ENCODE data around the gene KEAP1. TPM values are rescaled to one million over a fixed set of nuclear protein-coding genes. Genes with fewer than 3 reads are reported as not detected.

KEAP1 gene
- total and polyA plus RNA-seq, 9 of the 15 experiments (the other 6 are each of a cell fraction or from before 2014, with no cell fraction given): 2.1 to 95.6 (median 64.3) TPM

- Histone ChIP-seq H3K9me1 (ENCODE audit: control insufficient read depth, insufficient read depth, low read length) (no peaks in the 10 kb centered on the region), H3K4me3 (no peak overlapping the region), H3K9me3 (replicated peaks; ENCODE audit: control insufficient read depth, insufficient read depth, low read depth, low read length) (no peaks in the 10 kb centered on the region), H3K4me2 (ENCODE audit: insufficient read depth, low read length) (no peak overlapping the region), H4K20me1 (replicated peaks; ENCODE audit: control insufficient read depth, insufficient read depth, low read length) (peaks cover 10% of the 10 kb centered on the region), H3K27me3 (ENCODE audit: control insufficient read depth in 2 of 2, insufficient read depth in 2 of 2, low read length in 2 of 2) (no peaks in the 10 kb centered on the region), H3K4me1 (replicated peaks in 1 of 2; ENCODE audit: control insufficient read depth in 2 of 2, insufficient read depth in 2 of 2, low read length in 2 of 2) (peaks cover 0 to 6% of the 10 kb centered on the region in 2 experiments; a peak in 2 of 5 replicates), H3K79me2 (ENCODE audit: control insufficient read depth, insufficient read depth, low read length) (peaks cover 14% of the 10 kb centered on the region), H3K9ac (ENCODE audit: insufficient read depth in 1 of 2, low read depth in 2 of 2, low read length in 2 of 2) (no peak overlapping the region), H3K27ac (ENCODE audit: extremely low read depth, low read depth, low read length) (no peak overlapping the region), H2AFZ (ENCODE audit: low read depth, low read length) (no peak overlapping the region), H3K36me3 (ENCODE audit: control insufficient read depth, insufficient read depth, low read length) (peaks cover 63% of the 10 kb centered on the region; the same call in 2 of the 3 replicates)
- no peak for FAIRE-seq
- ChIA-PET CTCF (ENCODE audit: low intra/inter-chr PET ratio) (interaction anchor here (0.7 kb wide), 1 partner anchor 214 kb away, joined by 4 read pairs; no protein-coding TSS in a partner anchor), POLR2A (interaction anchor here (0.6 to 1.0 kb wide), 3 partner anchors 49 to 1169 kb away, joined by 3 read pairs; no protein-coding TSS in a partner anchor)
- no peak for ATAC-seq
- no peak for TF ChIP-seq POLR2AphosphoS5 (IDR thresholded peaks at IDR 0.05; ENCODE audit: control insufficient read depth, insufficient read depth, low read depth, low read length)
- TF ChIP-seq ZNF197 (CRISPR knock-in tag; IDR thresholded peaks at IDR 0.05; ENCODE audit: low read depth): no peak
- TF ChIP-seq CBX2 (IDR thresholded peaks at IDR 0.05; ENCODE audit: insufficient read depth, low read length, poor library complexity, severe bottlenecking): no peak
- TF ChIP-seq TARDBP (IDR thresholded peaks at IDR 0.05): no peak
- no peak for TF ChIP-seq NFE2 (IDR thresholded peaks at IDR 0.05; ENCODE audit: low read depth)
- no peak for TF ChIP-seq PYGO2 (tag; IDR thresholded peaks at IDR 0.05)
- TF ChIP-seq DACH1 (IDR thresholded peaks at IDR 0.05; ENCODE audit: partially characterized antibody): no peak
- TF ChIP-seq TAF15 (IDR thresholded peaks at IDR 0.05; ENCODE audit: low read depth, low read length): no peak
- TF ChIP-seq EGR1 (conservative IDR thresholded peaks at IDR 0.05): no peak
- TF ChIP-seq RREB1 (CRISPR knock-in tag; IDR thresholded peaks at IDR 0.05): no peak
- no peak for TF ChIP-seq HDAC8 (tag; IDR thresholded peaks at IDR 0.05)
- TF ChIP-seq CTCF (IDR thresholded peaks at IDR 0.05 in 2 of 3, conservative IDR thresholded peaks at IDR 0.05 in 1 of 3; ENCODE audit: insufficient read depth in 2 of 3, low read depth in 1 of 3, low read length in 3 of 3): no peak
- no peak for DNase-seq (ENCODE audit: extremely low read depth in 1 of 4, low spot score in 3 of 4)
- intact Hi-C loops (cut with micrococcal nuclease) (no loop called here), in situ Hi-C loops (cut with MboI) (no loop called here)
- 90% methylated on average over 13 of the region's 13 CpGs for WGBS (ENCODE audit: insufficient coverage, low coverage, missing lambda C conversion rate)
- BruUV-seq (replicated peaks): no TSS peak
Measured at GRCh38 chr19:10486551-10486950, 16.6 kb downstream of the KEAP1 start.

Data from K562 (cell line).